HG03521 (cell line): Measurements from ENCODE around the gene TP53I13.

Experiments used
- ATAC-seq: cut with Tn5 transposase; IDR thresholded peaks from one replicate; pipeline ENCODE4 v1.9.1; 2021; ENCODE audit warnings: mild to moderate bottlenecking, moderate library complexity; ENCODE audit not compliant: unreplicated experiment

The TP53I13 gene

DNA sequence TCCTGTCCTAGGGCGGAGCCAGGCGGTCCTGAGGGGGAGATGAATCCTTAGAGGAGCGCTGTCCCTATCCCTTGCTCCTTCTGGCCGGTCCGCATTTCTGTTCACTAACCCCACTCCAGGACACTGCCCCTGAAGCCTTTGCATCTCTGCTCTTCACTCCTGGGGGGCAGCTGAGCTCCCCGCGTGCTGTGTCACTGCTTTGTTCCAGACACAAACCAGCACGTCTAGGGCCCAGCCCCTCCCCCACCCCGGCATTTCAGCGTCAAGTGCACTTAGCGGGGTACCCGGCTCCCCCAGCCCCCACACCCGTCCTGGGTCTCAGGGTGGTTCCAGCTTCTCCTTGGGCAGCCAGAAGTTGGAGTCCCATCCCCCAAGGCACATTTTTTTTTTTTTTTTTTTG lies 45.4 kb downstream of the TP53I13 start:
- ATAC-seq: no peak

DNA sequence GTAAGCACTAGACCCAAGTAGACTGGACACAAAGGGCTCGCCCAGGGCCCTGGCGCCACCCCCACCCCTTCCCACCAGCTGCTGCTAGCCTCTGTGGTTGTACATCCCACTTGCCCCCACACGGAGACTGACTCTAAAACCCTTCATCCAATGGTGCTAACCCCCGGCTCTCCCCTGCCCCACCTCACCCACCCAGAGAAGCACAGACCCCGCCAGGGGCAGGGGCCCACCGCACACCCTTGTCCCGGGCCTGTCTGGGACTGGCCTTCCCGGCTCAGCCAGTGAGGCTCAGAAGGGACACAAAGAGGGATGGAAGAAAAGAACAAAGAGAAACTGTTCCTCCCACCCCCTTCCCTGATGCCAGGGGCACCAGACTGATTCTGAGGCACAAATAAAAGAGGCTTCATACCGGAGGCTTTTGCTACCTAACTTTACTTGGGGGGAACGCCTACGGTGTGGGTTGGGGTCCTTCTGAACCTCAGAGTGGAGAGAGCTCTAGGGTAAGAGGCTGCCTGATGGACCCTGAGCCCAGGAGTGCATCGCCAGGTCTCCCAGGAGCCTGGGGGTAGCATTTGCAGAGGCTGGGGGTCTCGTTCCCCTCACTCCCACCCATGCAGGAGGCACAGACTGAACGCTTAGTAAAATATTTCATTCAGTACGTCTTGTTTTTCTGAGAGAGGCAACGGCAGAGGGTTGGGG lies 46.0 kb downstream of the TP53I13 start:
- no peak for ATAC-seq

DNA sequence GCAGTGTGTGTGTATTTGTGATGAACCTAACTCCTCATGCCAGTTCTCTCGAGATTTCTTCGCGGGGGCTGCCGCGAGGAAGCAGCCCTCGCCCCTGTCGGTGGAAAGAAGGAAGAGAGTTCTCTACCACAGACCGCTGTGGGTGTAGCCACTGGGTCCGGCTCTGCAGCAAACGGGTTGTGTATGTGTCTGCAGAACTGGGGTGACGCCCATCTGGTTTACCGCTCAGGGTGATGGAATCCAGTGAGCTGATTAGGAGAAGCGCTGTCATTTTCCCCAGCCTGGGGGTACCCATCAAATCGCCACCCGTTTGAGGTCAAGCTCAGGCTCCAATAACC lies 46.5 kb downstream of the TP53I13 start:
- no peak for ATAC-seq

DNA sequence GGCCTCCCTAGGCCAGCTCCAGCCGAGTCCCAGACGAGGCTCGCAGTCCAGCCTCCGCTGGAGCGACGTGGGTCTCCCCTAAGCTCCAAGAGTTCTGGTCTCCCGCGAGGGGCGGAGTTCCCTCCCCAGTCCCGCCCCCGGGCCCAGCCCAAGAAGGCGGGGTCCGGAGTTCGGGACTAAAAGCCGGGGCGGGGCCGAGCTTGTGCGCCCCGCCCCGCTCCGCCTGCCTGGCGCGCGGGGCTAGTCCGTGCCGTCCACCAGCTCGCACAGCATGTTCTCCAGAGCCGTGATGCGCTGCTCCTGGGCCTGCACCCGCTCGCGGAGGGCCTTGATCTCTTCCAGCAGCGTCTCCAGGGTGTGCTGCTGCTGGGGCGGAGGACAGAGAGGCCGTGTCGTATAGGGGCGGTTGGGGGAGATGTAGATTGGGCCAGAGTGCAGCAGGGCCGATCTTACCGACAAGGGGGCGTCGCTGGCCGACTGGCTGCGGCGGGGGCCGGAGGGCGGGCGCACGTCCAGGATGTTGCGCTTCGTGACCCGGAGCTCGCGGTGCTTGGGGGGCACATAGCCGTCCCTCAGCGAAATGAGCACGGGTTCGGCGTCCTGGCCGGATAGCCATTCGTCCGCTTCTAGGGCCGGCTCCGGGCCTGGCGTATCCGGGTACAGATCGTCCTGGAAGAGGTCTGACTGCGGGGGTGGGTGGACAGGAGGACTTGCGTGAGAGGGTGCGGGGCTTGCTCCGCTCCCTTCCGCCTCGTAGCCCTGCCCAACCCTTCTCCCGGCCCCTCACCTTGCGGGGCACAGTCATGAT lies 47.2 kb downstream of the TP53I13 start:
- ATAC-seq: no peak

DNA sequence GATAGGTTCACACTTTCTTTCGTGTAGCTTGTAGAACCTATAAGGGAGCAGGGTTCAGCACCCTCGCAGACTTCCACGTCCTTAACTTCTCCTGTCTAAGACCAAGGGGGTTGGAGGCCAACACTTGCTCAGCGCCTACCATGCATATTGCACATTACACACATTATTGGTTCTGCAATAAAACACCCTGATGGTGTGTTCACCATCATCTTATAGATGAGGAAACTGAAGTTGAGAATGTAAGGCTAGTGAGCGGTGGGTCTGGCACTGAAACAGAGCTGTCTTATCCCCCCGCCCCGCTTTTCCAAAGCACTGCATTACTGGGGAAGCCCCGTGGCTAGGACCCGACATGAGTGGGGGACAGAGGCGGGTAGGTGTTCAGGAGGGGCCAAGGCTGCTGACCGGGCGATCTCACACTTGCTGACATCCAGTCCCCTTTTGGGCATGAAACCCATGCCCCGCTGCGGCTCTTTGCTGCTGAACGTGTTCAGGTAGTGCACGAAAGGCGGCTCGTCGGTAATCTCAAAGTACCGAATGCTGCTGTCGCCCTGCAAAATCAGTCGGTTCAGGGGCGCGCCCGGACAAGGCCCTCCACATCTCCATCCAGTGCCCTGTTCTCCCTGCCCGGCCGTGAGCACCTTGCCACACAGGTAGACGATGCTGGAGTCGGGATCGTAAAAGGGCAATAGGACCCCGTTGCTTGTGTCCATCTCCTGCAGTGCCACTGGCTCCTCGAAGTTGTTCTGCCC lies 48.0 kb downstream of the TP53I13 start:
- no peak for ATAC-seq

DNA sequence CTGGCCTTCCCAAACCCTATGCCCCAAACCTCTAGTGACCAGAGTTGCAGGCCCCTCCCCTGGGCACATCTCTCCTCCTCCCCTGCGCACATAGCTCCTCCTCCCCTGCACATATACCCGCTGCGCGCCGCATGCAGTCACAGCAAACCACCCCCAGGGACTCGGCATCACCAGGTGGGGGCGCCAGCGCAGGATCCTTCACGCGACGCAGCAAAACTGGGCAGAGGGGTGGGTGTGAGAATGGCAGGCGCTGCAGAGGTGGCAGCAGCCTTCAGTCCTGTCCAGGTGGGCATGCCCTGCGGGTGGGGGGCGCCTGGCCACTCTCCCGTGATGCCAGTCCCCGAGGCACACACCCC lies 48.6 kb downstream of the TP53I13 start:
- ATAC-seq: peak; percentile 39

DNA sequence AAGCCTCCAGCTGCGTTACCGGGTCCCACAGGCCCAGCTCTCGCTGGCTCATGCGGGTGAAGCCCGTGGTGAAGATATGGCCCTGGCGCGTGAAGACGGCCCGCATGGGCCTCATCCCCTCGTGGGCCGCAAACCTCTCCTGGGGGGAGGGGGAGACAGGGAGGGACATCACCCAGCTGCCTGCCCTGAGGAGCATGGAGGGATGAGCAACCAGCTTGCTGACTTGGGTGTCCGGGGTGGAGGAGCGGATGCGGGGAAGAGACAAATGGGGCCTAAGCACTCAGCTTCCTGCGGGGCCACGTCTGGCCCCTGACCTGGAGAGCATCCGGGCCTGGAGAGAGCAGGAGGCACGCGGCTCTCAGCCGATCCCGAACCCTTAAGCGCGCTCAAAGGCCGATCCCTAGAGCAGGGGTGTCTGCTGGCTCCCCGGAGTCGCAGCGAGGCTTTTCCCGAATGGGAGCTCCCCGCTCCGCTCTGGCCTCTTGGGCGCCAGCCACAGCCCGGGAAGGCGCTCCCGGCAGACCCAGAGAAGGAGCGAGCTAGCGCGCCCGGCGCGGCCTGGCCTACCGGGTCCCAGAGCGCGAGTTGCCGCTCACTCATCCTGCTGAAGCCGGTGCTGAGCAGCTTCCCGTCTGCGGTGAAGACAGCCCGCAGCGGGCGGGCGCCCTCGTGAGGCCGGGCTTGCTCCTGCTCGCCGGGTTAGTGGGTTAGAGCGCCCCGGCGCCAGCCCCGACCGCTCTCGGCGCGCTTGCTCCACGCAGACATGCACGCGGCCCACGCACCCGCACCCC lies 49.2 kb downstream of the TP53I13 start:
- ATAC-seq: peak; percentile 3

DNA sequence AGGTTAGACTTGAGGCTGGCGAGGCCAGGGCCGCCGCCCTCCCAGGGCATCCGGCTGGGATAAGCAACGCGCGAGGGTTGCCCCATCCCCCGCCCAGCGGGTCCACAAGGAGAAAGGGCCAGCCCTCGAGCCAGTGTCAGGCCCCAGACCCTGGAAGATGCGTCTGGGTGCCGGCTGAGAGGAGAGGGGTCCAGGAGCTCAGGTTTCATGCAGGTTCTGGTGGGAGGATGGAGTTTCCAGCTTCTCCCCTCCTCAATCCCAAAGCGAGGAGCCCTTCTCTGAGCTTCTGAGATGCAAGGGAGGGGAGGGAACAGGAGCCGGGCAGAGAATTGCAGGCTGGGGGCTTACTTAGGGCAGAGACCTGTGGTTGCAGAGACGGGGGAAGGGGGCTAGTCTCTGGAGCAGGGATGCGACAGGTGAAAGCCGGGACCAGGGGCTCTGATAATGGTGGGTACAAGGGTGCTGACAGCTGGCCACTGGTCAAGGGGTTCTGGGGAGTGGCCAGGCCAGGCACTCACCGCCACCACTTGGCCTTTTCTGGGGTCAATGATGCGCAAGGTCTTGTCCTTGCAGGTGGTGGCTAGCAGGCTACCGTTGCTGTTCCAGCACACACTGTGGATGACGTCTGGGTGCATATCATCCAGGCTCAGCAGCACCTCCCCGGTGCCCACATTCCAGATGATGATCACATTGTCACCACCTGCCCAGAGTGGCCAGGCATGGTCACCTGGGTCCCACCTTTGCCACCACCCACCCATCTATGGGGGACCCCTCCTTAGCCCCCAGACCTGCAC lies 50.0 kb downstream of the TP53I13 start:
- ATAC-seq: no peak

DNA sequence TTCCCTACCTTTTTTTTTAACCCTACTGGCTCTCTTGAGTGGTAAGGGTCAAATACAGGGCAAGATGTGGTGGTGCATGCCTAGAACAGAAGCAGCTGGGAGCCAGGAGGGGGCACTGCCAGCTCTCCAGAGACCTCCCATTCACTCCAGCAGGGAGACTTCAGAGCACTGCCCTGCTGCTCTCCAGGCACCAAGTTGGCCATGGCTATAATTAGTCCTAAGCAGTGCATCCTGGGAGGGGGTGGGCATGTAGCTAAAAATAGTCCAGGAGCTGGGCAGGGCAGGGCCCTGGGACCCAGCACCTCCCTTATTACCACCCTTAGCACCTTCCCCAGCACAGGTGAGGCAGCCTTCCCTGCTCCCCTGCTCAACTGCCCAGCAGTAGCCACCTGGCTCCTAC lies 50.8 kb downstream of the TP53I13 start:
- no peak for ATAC-seq

DNA sequence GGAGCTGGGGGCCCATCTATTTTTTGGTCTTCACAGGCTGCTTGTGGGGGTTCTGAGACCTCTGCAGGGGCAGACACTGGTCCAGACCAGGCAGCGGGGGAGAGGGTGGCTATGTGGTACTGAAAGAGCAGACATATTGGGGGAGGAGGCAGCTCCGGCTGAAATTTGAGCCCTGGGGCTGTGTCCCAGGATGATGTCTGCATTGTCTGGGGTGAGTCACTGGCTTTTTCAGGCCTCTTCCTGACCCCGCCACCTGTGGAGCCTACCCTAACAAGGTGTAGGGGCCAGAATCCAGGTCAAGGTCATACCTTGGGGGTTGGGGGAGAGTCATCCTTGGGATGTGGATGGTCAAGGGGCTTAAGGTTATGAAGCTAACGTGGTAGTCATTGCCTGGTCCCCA lies 51.8 kb downstream of the TP53I13 start:
- ATAC-seq: no peak

DNA sequence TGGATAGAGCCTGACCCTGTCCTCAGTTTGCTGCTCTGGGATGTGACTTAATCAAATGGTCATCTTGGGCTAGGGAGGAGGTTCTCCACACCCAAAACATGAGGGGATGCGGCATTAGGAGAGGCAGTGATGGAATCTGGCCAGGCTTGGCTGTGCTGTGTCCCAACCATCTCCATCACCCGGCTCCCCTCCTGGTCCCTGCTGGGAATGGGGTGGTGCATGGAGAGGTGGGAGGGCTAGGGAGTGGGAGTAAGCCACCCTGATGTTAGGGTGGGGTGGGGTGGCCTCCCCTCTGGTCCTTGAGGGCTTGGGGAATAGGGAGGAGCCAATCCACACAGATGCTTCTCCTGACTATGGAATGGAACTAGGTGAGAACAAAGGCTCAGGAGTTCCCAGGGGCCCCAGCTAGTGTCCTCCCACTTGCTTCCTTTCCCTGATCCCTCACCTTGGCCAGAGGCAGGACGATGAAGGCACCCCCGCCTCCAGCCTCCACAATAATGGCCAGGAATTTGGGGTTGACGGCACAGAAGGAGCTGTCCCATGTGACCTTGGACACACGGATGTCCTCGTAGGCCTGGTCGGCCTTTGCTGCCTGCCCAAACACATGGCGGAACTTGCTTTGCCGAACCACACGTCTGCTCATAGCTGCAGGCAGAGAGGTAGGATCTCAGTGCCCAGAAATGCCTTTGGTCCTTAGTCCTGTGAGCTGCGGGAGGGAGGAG lies 52.4 kb downstream of the TP53I13 start:
- no peak for ATAC-seq

DNA sequence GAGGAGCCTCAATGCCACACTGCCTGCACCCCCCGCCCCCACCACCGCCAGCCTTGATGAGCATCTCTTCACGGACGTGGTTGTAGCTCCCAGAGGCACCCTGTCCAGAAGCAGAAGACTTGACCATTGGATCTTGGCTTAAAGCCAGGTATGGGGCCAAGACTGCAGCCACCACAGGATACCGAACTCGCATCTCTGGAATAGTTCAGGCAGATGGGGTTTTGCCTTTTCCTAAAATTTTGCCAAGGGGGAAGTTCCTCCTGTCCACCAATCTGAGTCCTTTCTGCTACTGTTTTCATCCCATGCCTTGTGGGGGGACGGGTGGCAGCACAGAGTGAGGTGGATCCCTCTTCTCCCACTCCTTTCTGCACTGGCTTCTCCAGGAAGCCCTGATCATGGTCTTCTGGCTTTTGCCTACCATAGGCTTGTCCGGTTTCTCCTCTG lies 53.3 kb downstream of the TP53I13 start:
- ATAC-seq: no peak
